ENCODE data around the gene GAPDH. TPM values are rescaled to one million over a fixed set of nuclear protein-coding genes. Genes with fewer than 3 reads are reported as not detected.

The GAPDH gene
- total RNA-seq, 1 donor from 2014 or later, result 766 TPM

DNA sequence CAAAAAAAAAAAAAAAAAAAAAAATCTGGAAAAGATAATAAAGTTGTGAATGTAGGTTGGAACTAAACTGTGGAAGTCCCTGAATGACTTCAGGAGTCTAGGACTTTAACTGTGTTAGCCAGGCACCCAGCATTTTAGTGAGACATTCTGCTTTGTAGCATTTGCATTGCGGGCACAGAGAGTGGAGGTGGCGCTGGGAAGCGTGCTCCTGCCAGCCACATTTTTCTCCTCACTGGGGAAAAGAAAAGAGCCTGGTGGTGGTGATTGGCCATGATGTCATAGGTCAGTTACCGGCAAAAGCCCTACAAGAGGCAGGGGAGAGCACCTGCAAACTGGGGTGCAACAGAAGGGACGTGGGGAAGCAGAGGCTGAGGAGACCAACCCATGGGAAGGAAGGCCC, 9.7 kb upstream of the GAPDH start:
- H3K27me3 ChIP-seq (ENCODE audit: low read depth), result no peaks in the 10 kb centered on the region
- no peaks in the 10 kb centered on the region for H3K9me3 ChIP-seq
- no peaks in the 10 kb centered on the region for H3K4me1 ChIP-seq
- ATAC-seq (no peak), DNase-seq (no peak)
- TF ChIP-seq, protein P1, sequence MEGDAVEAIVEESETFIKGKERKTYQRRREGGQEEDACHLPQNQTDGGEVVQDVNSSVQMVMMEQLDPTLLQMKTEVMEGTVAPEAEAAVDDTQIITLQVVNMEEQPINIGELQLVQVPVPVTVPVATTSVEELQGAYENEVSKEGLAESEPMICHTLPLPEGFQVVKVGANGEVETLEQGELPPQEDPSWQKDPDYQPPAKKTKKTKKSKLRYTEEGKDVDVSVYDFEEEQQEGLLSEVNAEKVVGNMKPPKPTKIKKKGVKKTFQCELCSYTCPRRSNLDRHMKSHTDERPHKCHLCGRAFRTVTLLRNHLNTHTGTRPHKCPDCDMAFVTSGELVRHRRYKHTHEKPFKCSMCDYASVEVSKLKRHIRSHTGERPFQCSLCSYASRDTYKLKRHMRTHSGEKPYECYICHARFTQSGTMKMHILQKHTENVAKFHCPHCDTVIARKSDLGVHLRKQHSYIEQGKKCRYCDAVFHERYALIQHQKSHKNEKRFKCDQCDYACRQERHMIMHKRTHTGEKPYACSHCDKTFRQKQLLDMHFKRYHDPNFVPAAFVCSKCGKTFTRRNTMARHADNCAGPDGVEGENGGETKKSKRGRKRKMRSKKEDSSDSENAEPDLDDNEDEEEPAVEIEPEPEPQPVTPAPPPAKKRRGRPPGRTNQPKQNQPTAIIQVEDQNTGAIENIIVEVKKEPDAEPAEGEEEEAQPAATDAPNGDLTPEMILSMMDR (IDR thresholded peaks at IDR 0.05), result no peak
- no peak overlapping the region for H3K27ac ChIP-seq
- intact Hi-C loops (cut with DNase I), result no loop called here
- H3K4me3 ChIP-seq, result no peak overlapping the region
- H3K36me3 ChIP-seq, result peaks cover 98% of the 10 kb centered on the region

DNA sequence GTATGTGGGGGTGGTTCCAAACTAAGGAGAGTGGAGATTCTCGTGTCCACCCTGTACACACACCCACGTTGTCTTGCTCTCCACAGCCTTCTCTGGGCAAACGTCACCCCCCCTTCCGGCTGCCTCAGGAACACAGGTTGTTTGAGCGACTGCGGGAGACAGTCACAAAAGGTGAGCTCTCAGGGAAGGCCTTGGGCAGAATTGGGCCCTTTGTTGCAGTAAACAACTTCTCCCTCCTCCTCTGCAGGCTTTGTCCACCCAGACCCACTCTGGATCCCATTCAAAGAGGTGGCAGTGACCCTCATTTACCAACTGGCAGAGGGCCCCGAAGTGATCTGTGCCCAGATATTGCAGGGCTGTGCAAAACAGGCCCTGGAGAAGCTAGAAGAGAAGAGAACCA, 8.1 kb upstream of the GAPDH start:
- no peaks in the 10 kb centered on the region for H3K9me3 ChIP-seq
- H3K4me3 ChIP-seq, result no peak overlapping the region
- no peak for ATAC-seq
- no peaks in the 10 kb centered on the region for H3K4me1 ChIP-seq
- H3K36me3 ChIP-seq, result peaks cover 100% of the 10 kb centered on the region
- TF ChIP-seq, protein P1 (IDR thresholded peaks at IDR 0.05), result no peak
- no peaks in the 10 kb centered on the region for H3K27me3 ChIP-seq (ENCODE audit: low read depth)
- no peak for DNase-seq
- intact Hi-C loops (cut with DNase I), result no loop called here
- H3K27ac ChIP-seq, result no peak overlapping the region

DNA sequence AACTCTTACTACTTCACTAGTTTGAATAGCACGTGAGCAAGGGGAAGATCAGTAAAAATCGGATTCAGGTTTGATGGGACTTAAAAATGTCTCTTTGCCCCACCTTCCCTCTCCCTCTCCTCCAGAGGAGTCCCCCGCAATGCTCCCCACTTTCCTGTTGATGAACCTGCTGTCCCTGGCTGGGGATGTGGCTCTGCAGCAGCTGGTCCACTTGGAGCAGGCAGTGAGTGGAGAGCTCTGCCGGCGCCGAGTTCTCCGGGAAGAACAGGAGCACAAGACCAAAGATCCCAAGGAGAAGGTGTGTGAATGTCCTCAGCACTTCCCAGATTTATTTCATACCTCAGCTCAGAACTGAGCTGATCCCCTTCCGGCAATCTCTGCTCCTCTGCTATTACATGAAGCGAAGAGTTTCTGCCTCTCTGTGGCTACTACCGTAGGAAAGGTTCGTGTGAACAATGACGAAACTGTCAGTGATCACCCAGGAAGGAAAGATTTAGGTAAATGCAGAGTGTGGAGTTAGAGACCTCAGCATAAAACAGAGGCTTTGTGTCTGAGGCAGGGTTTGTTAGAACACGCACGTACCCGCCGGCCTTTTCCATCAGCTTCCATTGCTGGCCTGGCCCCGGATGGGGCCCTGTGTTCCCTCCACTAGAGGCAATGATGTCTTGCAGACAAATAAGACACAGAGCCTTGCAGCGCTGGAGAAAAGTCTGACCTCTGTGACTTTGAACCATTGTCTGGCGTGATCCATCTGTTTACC, 7.4 kb upstream of the GAPDH start:
- ATAC-seq, result no peak
- intact Hi-C loops (cut with DNase I), result no loop called here
- no peak overlapping the region for H3K27ac ChIP-seq
- H3K9me3 ChIP-seq, result no peaks in the 10 kb centered on the region
- no peak for DNase-seq
- peaks cover 98% of the 10 kb centered on the region for H3K36me3 ChIP-seq
- no peaks in the 10 kb centered on the region for H3K27me3 ChIP-seq (ENCODE audit: low read depth)
- H3K4me3 ChIP-seq, result no peak overlapping the region
- H3K4me1 ChIP-seq, result peaks cover 1% of the 10 kb centered on the region
- TF ChIP-seq, protein P1 (IDR thresholded peaks at IDR 0.05), result no peak

DNA sequence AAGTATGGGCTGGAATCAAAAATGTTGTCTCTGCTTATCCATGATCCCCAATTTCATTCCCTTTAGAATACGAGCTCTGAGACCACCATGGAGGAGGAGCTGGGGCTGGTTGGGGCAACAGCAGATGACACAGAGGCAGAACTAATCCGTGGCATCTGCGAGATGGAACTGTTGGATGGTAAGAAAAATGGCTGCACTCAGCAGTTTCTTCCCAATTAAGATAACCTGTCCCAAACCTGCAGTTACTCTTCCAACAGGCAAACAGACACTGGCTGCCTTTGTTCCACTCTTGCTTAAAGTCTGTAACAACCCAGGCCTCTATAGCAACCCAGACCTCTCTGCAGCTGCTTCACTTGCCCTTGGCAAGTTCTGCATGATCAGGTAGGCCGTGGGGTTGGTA, 6.6 kb upstream of the GAPDH start:
- Histone ChIP-seq H3K4me1 (peaks cover 9% of the 10 kb centered on the region), H3K4me3 (no peak overlapping the region), H3K9me3 (no peaks in the 10 kb centered on the region), H3K36me3 (peaks cover 90% of the 10 kb centered on the region), H3K27ac (no peak overlapping the region), H3K27me3 (ENCODE audit: low read depth) (no peaks in the 10 kb centered on the region)
- ATAC-seq, result no peak
- intact Hi-C loops (cut with DNase I), result no loop called here
- TF ChIP-seq, protein P1 (IDR thresholded peaks at IDR 0.05), result no peak
- no peak for DNase-seq

GRCh38 chr12:6528539-6529235, 5.6 kb upstream of the GAPDH start:
- peaks cover 80% of the 10 kb centered on the region for H3K36me3 ChIP-seq
- TF ChIP-seq, protein P1 (IDR thresholded peaks at IDR 0.05), result no peak
- H3K4me1 ChIP-seq, result peaks cover 19% of the 10 kb centered on the region

More at GRCh38 chr12:6528539-6529235, 5.6 kb upstream of the GAPDH start:
- no peak for DNase-seq
- intact Hi-C loops (cut with DNase I), result no loop called here
- Histone ChIP-seq H3K9me3 (no peaks in the 10 kb centered on the region), H3K4me3 (no peak overlapping the region), H3K27me3 (ENCODE audit: low read depth) (no peaks in the 10 kb centered on the region), H3K27ac (no peak overlapping the region)
- no peak for ATAC-seq

Data from lower lobe of right lung (tissue), 2 donors.